Measurements from ENCODE around the gene MED9.

Gene MED9

DNA sequence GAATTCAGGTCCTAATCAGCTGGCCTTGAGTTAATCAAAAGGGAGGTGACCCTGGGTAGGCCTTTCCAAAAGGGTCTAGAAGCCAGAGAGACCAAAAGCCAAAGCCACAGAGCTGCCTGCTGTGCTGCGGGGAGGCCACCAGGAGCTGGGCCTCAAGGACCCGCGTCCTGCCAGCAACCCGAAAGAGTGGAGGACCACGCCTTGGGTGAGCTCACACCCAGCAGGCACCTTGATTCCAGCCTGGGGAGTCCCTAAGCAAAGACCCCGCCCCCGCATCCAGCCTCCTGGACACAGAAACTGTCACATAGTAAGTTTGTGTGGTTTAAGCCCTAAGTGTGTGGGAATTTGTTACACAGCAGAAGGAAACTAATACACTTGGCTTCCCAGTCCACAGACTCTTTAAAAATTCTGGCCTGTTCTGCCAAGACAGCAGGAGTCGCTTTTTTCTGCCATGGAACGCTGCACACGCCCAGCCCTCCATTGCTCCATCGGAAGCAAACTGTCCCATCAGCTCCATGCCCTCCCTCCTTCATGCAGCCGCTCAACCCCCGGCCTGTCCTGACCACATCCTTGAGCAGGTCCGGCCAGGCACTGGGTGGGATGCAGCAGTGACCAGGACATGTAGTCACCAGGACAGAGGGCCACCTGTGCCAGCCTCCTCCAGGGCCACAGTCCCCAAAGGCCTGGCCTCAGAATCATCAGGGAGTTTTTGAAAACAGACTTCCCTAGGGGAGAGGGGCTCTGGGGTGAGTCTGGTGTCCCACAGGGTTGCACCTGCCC is 40.3 kb downstream of the MED9 start:
- DNase-seq (ENCODE audit: low spot score): no peak

DNA sequence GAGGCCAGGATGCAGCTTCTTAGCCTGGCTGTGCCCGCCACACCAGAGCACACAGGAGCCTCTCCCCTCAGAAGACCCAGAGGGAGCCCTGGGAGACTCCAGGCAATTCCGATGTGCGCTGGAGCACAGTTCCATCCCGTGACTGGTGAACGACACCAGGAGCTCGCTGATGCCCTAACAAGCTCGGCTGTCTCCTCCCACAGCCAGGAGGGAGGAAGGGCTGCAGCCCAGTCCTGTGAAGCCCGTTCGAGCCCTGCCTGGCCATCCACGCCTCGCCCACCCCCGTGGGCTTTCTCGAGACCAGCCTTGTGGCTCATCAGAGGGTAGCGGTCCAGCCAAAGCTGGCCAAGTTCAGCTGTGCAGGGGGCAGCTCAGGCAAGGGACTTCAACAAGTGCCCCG is 41.2 kb downstream of the MED9 start:
- DNase-seq (ENCODE audit: low spot score): no peak

DNA sequence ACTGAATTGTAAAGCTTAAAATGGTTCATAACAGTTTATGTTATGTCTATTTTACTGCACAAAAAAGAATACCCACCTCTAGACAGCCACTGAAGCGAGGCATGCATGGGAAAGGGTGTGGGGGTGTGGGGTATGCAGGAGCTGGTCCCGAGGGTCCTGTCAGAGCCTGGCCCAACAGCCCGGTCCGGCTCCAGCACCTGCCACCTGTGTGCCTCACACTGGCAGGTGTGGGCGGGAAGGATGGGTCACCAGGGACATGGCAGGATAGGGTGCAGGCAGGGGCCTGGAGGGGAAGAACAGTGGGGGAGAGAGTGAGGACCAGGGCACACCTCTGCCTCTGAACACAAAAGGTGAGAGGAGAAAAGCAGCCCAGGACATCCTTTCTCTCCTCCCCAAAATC is 42.2 kb downstream of the MED9 start:
- DNase-seq (ENCODE audit: low spot score): no peak

DNA sequence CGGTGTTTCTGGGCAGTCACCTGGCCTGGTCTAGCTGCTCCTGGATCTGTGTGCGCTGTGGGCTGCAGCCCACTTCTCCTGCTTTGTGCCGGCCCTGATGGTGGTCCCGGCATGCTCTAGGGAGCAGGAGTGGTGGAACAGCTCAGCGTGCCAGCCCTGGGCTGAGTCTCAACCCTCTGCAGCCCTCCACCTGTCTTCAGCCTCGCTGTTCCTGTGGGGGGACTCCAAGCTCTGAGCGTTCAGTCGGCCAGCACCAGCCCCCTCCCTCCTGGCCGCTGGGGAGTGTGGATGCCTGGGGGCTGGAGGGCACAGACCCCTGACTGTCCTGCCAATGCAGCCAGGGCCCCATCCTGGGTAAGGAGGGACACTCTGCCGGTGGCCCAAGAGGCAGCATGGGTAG is 43.1 kb downstream of the MED9 start:
- no peak for DNase-seq (ENCODE audit: low spot score)

DNA sequence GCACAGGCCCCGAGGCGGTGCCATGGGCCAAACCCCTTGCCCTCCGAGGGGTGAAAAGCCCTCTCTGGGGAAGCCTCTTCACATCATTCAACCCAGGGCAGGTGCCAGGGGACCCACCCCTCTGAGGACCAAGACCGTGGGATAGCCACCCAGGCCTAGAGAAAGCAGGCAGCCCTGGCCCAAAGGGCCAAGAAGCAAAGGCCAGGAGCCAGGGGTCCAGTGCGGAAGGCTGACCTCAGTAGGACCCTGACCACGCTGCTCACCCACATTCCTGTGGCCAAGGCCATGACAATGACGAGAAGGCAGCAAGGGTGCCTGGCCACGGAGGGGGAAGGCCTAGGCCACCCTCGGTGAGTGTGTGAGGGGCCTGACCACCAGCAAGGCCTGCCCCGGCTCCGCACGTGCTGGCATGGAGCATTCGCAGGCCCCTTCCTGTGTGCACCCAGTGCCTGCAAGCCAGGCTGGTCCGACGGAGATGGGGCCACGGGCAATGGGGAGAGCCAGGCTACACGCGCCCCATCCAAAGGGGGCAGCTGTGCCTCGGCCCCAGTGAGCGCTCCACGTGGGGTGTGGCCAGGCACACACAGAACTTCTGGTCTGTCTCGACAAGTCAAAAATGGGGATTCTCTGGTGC is 43.9 kb downstream of the MED9 start:
- no peak for DNase-seq (ENCODE audit: low spot score)

DNA sequence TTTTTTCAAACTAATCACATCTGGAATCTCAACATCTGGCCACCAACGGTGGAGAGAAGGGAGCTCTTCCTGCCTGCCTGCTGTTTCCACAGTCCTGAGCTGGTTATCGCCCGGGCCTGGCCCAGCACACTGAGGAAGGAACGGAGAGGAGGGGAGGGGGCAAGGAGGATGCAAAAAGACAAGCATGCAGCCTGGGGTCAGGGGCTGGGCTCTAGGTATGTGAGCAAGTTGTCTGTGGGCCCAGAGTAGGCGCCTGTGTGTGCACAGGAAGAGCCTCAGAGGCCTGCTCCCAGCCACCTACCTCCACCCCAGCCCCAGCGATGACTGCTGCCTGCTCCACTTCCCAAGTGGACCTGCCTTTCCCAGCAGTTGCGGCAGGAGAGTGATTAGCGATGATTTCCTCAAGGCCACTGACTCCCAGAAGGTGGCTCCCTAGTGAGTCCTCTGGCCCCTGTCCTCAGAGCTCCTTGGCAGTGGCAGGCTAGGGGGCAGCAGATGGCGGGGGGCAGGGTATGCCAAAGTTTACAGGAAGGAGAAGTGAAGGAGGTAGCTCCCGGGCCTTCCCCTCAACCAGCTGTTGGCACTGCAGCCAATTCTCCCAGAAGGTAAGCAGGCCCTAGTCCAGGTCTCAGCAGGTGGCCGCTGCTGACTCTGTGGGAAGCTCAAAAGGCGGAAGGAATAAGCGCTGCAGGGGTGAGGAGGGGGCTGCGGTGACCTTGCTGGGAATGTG is 46.4 kb downstream of the MED9 start:
- DNase-seq (ENCODE audit: low spot score): no peak

DNA sequence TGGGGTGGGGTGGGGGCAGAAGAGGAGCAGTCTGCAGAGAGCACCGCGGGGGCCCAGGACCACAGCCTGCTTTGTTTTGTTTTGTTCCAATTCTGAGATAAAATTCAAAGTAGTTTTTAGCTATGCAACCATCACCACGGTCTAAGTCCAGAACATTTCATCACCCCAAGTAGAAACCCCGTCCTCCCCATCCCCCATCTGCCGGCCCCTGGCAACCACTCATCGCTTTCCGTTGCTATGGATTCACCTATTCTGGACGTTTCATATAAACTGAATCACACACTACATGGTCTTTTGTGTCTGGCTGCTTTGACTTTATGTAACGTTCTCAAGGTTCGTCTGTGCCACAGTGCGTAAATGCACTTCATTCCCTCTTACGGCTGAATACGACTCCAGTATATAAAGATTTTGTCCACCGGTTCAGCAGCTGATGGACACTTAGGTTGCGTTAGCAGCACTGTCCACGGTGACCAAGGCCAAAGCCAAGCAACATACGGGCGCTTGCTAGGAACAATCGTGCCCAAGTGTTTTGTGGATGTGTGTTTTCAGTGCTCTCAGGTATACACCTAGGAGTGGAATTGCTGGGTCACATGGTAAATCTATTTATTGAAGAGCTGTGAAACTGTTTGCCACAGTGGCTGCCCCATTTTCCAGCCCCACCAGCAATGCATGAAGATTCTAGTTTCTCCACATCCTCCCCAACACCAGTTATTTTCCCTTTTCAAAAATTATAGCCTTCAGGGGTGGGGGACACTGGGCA is 47.1 kb downstream of the MED9 start:
- no peak for DNase-seq (ENCODE audit: low spot score)

DNA sequence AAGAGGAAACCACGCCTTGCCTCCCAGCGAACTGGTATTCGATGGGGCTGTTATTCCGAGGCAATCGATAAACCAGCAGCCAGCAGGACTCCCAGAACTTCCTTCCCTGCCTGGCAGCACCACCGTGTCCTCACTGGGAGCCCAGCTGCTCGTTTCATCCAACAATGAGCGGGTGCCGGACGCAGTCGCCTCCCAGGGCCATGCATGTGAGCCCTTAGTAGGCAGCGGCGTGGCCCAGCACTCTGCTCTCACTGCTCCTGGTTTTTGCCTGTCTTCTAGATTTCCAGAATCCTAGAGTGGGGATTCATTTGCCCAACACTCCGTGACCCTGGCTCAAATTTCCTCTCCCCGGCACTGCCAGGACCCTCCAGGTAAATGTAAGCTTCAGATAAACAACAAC is 48.5 kb downstream of the MED9 start:
- no peak for DNase-seq (ENCODE audit: low spot score)

DNA sequence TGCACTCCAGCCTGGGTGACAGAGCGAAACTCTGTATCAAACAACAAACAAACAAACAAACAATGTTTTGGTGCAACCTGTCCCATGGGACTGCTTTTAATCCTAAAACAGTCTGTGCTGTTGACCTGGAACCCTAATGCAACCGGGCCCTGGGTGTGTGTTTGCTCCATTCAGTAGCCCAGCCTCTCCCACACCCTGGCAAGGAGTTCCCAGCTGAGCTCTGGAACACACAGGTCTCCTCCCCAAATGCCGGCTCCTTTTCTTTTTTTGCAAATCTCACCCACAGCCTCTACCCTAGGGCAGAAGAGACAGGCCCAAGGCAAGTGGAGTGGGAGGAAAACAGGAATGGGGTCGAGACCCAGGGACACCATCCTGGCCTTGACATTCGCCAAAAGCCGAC is 49.2 kb downstream of the MED9 start:
- DNase-seq (ENCODE audit: low spot score): no peak

DNA sequence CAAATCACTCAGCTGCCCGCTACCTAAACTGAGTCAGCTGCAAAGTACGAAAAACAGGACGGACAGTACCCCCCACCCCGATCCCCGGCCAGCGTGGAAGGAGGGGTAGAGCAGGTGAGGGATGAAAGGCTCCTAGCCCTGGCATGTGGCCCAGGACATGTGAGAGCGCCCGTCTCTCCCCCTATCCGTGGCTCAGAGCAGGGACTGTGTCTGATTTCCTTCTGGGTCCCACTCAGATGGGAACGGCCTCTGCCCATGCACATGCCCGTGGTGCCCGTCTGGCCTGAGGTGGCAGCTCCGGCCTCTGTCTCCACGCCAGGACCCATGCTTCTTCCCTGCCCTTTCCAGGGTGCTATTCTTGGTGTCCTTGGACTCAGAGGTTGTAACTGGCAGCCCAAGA is 49.6 kb downstream of the MED9 start:
- no peak for DNase-seq (ENCODE audit: low spot score)

DNA sequence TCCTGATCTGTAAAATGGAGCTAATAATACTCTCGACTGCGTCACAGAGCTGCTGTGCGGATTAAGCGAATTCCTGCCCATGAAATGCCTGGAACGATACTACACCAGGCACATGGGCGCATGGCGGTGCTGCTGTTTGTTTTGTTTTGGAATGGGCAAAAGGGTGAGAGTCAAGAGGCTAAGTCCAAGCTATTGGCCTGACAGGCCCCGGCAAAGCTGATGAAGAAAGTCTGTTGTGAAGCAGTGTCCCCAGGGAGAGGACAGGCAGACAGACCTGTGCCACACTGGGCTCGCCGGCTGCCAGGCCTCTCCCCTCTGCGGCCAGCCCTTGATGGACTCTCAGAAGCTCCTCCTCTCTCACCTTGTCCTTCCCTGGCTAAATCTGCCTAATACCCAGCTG is 50.7 kb downstream of the MED9 start:
- DNase-seq (ENCODE audit: low spot score): no peak

DNA sequence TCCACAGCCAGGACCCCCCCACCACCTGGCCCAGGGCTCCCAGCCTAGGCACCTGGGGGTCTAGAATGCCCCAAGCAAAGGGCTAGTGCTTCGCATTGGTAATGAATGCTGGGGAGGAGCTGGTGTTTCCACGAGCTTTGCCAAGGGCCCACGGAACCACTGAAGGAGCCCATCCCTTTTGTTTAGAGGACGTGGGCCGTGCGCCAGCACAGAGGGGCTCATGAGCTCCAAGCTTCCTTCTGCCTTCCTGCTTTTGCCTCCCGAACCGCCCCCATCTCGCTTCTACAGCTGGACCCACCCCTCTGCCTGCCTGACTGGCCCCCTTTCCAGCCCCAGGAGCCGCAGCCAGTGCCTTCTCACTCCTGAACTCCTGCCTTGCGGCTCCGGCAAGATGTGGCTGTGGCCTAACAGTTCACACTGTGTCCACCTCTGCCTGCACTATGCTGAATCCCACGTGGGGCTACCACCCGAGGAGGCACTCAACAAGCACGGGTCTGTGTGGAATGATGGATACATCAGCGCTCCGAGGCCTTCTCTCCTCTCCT is 51.2 kb downstream of the MED9 start:
- DNase-seq (ENCODE audit: low spot score): no peak

DNA sequence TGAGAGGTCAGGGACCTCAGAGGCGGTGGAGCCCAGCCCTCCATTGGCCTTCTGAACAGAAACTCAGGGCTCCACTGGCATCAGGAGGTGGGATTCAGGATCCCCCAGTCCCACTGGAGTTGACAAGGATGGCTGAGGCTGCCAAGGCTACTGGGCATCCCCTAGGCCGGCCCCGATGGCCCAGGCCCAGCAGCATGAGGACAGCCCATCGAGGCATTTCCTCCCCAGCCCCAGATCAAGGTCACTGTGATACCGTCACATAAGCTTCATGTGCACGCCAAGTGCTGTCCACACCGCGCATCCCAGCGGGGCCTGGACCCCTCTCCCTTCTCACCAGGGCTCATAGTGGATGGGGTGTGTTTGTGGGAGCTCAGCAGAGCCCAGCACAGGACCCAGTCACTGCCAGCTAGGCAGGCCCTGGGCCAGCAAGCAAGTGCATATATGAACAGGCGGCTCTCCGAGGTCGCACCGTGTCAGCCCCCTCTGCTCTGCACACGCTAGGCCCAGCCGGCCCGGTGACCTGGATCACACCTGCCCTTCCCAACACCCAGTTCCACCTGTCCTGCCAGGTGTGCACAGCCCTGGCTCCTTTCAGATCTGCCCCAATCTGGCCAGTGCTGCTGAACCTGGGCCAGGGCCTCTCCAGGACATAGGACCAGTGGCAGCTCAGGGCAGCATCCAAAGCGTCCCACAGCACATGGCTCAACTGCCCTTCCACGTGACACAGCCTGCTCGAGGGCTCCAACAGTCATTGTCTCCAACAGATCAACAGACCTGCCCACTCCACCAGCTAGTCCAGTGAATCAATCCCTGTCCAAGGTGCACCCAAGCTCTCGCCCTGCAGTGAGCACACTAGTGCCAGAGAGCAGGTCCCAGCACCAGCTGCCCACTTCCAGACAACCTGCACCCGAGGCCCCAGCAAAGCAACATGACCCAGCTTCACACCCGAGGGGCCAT is 52.2 kb downstream of the MED9 start:
- no peak for DNase-seq (ENCODE audit: low spot score)

DNA sequence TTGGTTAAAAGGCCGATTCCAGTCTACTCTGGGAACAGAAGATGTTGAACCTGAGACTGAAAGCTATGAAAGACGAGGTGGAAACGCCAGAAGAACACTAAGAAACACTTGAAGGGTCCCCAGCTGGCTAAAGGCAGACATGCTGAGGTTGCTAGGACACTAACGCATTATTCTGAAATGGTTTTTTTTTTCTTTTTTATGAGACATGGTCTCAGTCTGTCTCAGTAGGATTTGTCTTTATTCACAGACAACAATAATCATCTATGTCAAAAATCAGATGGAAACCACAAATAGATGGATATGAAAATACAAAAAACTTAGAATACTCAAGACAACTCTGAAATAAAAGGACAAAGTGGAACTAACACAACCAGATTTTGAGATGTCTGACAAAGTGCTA is 54.4 kb downstream of the MED9 start:
- DNase-seq (ENCODE audit: low spot score): no peak

DNA sequence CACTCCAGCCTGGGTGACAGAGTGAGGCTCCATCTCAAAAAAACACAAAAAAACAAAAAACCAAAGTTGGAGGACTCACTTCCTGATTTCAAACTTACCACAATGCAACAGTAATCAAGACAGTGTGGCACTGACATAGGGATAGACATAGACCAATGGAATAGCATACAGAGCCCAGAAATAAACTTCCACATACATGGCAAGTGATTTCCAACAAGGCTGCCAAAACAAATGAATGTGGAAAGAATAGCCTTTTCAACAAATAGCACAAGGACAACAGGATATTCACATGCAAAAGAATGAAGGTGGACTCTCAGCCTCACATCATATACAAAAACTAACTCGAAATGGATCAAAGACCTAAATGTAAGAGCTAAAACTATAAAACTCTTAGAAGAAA is 56.2 kb downstream of the MED9 start:
- DNase-seq (ENCODE audit: low spot score): no peak

DNA sequence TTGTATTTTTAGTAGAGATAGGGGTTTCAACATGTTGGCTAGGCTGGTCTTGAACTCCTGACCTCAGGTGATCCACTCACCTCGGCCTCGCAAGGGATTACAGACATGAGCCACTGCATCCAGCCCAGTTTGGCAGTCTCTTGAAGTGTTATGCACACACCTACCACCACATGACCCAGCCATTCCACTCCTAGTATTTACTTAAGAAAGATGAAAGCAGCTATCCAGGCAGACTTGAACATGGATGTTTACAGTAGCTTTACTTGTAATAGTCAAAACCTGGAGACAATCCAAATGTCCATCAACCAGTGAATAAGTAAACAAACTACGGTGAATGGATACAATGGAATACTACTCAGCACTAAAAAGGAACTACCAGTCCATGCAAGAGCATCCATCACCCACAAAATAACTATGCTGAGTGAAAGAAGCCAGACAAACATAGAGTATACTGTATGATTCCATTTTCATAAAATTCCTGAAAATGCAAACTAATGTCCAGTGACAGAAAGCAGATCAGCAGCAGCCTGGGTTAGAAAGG is 57.2 kb downstream of the MED9 start:
- DNase-seq (ENCODE audit: low spot score): no peak

DNA sequence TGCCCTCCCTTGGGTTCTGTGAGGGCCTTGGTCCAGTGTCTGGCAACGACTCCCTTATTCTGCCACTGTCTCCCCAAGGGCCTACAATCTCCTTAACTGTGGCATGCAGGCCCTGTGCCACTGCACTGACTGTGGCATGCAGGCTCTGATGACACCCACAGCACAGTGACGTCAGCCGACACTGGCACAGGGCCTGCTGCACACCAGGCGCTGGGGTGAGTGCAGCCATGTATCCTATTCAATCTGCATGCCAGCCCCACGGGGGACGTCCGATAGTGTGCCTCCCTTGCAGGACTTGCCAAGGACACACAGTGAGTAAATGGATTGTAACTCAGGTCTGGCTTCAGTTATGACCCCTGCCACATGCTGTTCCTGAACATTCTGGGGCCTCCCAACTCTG is 59.2 kb downstream of the MED9 start:
- DNase-seq (ENCODE audit: low spot score): no peak

DNA sequence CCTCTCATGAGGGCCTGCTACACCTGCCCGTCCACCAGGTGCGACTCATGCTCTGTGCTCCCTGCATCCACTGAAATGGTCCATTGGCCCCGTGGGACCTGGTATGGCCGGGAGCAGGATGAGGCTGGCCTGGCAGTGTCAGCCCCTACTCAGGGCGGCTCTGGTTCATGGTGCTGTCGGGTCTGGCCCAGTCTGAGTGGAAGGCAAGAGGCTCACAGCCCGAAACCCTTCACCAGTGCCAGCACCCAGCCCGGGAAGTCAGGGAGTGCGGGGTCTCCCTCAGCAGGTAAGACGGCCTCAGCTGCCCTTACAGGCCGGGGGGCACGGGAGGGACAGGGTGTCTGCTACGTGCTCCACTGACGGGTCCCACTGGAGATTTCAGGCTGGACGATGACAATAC is 59.9 kb downstream of the MED9 start:
- DNase-seq (ENCODE audit: low spot score): no peak

DNA sequence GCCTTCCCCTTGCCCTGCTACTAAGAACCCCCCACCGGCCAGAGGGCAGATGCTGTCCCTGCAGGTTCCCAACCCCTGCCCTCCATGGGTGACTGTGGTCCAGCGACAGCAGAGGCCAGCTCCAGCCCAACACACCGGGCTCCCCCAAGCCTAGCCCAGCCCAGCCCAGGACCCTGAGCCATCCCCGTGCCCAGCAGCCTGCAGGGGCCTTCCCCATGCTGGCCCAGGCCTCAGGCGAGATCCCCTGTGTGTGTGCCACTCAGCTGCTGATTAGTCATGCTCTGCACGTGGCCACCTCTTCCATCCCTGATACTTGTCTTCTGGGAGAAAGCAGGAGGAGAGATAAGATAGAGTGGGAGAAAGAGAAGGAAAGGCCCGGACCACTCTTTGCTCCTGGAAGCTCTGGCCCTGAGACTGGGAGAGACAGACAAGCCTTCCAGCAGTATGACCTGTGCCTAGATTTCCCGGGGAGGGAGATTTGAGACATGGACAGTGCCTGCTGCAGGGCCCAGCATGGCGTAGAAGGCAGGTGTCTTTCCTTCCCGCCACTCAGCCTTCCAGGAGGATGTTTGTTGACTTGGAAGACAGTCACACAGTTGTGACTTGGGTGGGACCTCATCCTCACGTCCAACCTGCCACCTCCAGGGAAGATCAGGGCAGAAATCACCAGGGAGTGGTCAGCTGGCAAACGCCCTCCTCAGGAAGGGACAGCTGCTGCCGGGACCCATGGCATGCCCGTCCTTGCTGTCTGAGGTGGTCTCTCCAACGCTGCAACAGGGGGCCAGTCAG is 60.7 kb downstream of the MED9 start:
- no peak for DNase-seq (ENCODE audit: low spot score)
